Activated CD8-positive, alpha-beta memory T cell treated with anti-CD3 and anti-CD28 coated beads, Interleukin-2, amount 50 U/mL, for 1 hour (primary cell): ENCODE data around the gene OR6X1.
A peak's percentile ranks its signal among the peaks of the same experiment; 100 is the strongest.
"Not testable (repeated sequence)": the region's sequence is repeated elsewhere in the genome, so short reads cannot be mapped to it uniquely, and the experiment has no call there.

Source experiments
- DNase-seq: peaks from one replicate; pipeline ENCODE4 v3.0.0-alpha.2; 2020; ENCODE audit errors: extremely low read depth

Gene OR6X1

DNA sequence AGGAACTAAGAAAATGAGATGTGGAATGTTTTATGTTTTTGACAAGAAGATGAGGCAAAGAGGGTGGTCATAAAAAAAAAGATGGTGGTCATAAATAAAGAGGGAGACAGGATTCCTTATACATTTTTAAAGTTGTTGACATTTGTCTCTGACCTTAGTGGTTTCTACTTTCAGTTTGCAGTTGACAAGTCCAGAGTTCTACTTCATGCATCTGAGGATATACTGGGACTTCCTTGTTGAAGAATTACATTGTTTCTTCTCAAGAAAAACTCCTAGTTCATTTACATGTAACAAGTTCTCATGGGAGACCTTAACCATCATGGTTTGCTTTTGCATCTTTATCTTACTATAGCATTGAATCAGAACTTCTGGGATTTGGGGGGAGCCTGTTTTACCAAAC, 1.2 kb downstream of the OR6X1 start:
- no peak for DNase-seq

DNA sequence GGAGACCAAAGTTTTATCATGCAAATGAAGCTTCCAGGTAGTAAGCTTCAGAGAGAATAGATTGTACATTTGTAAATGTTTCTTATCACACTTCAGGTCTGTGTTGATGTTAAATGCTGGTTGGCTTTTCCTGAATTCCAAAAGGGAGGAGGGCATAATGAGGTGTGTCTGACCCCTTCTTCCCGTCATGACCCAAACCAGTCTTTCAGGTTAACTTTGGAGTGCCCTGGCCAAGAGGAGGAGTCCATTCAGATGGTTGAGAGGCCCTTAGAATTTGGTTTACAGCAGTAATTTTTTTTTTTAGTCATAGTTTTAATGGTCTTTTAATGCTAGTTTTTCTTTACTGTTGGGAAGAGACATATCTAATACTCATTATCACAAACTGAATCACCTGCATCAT, 2.5 kb downstream of the OR6X1 start:
- no peak for DNase-seq

DNA sequence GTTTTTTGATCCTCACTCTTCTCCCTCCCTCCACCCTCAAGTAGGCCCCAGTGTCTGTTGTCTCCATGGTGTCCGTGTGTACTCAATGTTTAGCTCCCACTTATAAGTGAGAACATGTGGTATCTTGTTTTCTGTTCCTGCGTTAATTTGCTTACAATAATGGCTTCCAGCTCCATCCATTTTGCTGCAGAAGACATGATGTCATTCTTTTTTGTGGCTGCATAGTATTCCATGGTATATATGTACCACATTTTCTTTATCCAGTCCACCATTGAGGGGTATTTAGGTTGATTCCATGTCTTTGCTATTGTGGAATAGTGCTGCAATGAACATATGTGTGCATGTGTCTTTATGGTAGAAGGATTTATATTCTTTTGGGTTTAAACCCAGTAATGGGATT, 6.0 kb downstream of the OR6X1 start:
- DNase-seq, result not testable (repeated sequence)

DNA sequence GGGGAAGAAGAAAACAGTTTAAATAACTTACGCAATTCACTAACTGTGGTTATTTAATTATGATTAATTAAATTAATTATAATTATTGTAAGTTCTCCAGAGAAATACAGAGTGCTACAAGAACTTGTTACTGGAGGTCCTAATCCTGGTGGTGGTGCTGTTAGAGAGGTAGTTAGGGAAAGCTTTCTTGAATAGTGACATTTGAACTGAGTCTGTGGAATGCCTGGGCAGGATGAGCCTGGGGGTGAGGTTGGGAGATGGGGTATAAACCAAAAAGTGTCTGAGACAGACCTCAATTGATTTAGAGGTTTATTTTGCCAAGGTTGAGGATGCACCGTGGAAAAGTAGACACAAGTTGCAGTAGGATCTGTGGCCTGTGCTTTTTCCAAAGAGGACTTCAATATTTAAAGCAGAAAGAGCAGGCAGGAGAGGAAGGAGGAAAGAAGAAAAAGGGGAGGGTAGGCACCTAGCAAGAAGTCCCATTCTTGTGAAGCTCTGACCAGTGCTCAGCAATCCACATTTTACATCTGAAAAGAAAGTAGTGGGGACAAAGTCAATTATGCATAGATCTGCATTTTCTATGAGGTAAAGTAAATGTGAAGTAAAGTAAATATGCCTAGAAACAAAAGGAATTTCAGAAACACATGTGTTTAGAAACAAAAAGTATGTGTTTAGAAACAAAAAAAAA, 8.4 kb downstream of the OR6X1 start:
- DNase-seq, result no peak

DNA sequence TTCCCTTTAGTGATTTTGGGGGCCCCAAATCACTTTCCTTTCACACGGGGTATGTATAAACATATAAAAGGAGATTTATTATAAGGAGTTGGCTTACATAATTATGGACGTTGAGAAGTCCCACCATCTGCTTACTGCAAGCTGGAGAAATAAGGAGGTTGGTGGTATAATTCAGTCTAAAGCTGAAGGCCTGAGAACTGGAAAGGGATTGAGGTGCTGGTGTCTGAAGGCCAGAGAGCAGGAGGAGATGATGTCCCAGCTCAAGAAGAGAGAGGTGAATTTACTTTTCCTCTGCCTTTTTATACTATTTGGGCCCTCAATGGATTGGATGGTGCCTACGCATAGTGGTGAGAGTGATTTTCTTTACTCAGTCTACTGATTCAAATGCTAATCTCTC, 11.6 kb downstream of the OR6X1 start:
- DNase-seq, result no peak

DNA sequence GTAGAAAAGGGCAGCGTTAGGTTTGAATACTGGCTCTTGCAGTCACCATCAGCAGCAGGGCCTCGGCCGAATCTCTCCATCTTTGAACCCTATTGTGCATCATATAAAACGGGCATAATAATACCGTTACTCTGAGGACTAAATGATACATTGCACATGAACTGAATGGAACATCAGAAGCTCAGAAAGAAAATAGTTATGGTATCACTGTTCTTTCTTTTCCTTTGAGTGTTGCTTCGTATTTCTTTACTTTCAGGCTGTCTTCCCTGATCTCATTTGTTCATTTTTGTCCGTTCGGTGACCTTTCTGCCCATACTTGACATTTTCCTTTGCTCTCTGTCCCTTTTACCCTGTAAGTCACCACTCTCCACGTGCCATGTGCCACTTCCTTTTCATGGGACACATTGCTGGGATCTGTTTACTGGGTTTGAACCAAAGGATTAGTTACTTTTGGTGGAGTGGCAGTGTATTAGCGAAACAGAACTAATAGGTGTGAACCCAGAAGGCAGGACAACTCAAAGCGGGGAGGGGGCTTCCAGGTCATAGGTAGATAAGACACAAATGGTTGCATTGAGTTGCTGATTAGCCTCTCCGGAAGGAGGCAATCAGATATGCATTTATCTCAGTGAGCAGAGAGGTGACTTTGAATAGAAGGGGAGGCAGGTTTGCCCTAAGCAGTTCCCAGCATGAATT, 12.1 kb downstream of the OR6X1 start:
- DNase-seq, result no peak

DNA sequence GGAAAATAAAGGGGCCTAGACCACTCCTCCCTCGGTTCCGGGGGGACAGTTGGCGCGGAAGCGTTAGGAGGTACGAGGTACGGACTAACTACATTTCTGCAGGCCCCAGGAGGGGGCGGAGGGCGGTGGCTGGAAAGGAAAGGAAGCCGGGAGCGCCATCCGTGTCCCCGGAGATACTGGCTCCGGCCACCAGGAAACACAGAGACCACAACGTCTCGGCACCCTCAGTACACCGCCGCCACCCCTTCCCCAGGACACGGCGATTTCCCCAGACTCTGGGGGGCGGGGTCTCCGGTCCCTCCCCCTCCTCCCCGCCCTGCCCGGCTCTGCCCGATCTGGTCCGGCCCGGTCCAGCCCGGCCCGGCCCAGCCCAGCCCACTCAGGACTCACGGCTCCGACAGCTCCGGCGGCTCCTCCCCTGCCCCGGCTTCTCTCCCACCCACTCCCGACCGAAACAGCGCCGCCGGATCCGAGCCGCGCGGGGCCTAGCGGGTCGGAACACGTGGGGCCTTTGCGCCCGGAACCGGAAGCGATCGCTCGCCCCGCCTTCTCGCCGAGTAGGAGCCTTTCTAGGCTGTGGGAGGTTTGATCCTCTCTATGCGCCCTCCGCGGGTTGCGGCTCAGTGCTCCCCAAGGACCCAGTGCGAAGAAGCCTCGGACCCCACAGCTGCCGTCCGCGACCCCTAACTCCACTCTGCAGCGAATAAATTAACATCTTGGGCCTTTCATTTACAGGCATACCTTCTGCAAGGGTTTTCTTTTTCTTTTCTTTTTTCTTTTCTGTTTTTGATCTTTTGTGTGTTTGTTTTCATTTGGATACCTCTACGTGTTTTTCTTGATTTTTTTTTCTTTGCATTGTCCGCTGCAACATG, 12.9 kb downstream of the OR6X1 start, which contains the start of gene ZNF202:
Gene ZNF202 (minus strand): TSS at position 502 of the 872 bp plus-strand sequence. CDS start 10,772 bp downstream, outside the sequence.
- DNase-seq, result peak; percentile 66

DNA sequence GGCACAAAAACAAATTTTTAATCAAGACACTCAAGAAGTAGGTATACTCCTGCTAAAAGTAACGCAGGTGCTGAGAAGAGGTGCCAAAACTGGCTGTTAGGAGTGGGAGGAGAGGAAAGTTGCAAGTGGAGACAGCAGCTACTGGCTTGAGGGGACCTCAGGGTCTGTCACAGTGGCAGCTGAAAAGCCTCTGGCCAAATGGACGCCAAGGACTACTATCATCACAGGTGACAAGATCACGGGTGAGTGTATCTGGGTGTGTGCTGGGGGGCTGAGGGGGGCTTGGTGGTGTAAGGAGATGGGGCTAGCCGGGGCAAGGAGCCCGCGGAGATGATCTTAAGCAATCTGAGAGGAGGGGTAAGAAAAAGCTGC, 13.5 kb downstream of the OR6X1 start:
- no peak for DNase-seq

DNA sequence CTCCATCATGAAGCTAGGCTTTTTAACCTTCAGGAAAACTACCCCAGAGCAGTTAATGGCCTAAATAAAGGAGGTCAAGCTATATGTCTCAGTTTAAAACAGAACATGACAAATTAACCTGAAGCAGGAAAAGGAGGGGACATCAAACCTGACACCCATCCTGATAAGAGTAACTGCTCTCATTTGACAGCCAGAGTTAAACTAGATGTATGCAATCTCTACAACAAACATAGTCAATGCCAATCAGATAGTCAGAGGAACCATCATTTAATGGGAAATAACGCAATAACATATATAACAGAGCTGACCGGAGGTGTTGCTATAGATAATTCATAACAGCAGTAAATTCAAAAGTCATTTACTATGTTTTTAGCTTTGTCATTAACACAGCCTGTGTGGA, 15.9 kb downstream of the OR6X1 start:
- DNase-seq, result no peak

DNA sequence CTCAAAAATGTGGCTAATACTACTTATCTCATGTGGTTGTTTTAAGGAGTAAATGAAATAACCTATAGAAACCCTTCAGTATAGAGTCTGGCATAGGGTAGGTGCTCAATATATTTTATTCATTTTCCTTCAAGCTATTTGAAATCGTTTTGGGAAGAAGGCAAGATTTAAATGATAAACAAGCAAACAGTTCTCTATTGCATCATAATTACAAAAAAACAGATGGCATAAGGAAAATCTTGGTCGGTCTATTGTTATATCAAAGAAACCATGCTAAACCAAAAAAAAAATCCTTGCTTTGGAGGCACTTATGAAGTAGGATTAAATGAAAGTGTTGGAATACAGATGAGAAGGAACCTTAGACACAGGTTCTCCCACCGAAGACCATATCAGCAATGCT, 17.5 kb downstream of the OR6X1 start:
- DNase-seq, result no peak

DNA sequence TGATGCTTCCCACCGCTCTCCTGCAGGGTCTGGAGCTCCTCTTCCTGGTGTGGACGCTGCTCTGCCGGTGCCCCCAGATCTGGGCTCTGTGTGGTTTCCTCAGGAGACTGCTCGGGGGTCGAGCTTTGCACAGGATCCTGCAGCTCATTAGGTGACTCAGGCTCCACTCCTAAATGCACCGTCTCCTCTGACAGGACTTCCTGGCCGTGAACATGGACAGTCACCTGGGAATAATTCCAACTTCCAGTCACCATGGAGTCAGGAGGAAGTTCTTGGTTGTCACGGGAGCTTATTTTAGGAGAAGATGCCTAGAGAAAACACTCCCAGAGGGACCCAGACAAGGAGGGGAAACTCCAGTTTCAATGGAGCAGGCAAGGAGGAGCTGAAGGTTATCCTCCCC, 24.7 kb downstream of the OR6X1 start:
- no peak for DNase-seq

DNA sequence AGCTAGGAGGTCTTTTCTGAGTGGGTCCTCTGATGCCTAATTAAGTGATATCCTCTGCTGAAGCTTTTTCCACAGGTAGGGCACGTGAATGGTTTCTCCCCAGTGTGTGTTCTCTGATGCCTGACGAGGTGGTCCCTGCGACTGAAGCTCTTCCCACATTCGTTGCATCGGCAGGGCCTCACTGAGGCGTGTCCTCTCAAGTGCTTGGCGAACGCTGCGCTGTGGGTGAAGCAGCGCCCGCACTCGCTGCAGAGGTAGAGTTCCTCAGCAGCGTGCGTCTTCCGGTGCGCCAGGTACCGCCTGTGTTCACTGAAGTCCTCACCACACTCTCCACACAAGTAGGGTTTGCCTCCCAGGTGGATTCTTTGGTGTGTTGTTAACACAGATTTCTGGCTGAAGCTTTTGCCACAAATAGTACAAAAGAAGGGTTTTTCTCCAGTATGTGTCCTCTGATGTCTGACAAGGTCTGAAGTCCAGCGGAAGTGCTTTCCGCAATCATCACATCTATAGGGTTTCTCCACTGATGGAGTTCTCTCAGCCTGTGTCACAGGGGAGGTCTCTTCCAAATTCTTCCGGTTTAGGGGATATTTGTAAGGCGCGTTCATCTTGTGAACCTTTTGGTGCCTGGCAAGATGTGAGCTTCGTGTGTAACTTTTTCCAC, 28.2 kb downstream of the OR6X1 start:
- no peak for DNase-seq

DNA sequence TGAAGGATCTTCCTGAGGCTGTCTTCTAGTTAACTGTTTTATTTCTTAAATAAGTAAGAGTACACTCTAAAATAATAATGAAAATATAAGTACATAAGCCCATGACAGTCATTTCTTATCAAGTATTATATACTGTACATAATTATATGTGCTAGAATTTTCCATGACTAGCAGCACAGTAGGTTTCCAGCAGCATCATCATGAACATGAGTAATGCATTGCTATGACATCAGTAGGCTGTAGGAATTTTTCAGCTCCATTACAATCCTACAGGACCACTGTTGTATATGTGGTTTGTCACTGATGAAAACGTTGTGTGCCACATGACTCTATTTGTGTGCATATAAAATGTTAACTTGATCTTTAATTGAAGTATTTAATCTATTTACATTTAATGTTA, 34.9 kb downstream of the OR6X1 start:
- DNase-seq, result no peak

DNA sequence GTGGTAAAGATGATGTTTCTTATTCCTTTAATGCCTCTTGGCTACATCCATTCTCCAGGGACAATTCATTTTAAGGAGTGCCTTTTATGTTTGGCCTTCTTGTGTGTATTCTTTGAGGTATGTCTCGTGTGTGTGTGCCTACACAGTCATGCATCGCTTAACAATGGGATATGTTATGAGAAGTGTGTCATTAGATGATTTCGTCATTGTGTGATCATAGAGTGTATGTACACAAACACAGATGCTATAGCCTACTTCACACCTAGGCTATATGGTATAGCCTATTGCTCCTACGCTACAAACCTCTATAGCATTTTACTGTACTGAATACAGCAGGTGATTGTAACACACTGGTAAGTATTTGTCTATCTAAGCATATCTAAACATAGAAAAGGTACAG, 35.8 kb downstream of the OR6X1 start:
- no peak for DNase-seq

DNA sequence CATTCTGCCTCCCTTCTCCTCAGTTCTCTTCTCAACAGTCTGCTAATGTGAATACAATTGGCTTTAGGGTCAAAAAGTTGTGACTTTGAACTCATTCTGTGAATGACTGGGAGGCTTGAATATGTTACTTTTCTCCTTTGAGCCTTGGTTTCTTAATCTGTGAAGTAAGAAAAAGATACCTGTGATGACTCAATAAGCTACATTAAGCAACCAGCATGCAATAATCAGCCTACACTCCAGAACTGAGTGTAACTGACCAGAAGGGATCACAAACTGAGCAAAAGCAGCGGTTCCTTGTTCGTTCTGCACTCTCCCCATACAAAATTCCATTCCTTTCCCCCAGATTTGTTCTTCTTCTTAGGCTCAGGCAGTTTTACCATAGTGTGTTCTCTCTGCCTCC, 36.3 kb downstream of the OR6X1 start:
- DNase-seq, result no peak

DNA sequence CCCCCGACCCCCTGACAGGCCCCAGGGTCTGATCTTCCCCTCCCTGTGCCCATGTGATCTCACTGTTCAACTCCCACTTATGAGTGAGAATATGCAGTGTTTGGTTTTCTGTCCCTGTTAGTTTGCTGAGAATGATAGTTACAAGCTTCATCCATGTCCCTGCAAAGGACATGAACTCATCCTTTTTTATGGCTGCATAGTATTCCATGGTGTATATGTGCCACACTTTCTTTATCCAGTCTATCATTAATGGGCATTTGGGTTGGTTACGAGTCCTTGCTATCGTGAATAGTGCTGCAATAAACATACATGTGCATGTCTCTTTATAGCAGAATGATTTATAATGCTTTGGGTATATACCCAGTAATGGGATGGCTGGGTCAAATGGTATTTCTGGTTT, 41.7 kb downstream of the OR6X1 start:
- DNase-seq, result not testable (repeated sequence)

DNA sequence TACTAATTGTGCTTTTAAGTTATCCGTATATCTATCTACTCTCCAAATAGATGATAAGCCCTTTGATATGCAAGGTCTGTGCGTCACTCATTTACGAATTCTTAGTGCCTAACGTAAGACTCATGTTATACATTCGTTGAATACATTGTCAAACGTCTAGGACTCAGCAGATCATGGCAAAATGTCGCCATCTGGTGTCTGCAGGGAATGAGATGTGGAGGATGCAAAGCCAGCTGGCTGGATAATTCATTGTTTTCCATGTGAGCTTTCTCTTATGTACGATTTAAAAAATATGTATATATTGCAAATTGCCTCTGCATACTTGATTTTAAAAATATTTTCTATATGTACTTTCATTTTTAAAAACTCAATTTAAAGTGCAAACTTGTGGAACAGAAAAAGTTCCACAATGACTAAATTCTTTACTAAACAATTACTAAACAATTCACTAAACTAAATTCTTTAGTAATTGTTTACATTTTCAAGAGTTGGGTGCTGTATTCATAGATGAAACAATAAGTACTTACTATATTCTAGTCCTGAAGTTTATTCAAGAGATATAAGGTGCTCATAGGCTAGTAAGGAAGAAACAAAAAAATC, 46.6 kb downstream of the OR6X1 start:
- DNase-seq, result peak; percentile 12

DNA sequence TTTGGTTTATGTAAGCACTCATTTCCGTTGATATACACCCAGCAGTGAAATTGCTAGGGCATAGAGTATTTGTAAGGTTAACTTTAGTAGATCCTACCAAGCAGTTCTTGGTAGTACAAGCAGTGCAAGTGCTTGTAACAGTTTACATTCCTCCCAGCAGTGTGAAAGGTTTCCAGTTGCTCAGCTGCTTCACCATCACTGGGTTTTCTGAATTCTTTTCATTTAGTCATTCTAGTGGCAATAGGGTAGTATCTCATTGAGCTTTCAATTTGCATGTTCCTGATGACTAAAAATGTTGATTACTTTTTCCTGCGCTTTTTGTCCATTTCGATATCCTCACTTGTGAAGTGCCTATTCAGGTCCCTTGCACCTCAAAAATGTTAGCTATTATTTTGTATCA, 47.1 kb downstream of the OR6X1 start:
- no peak for DNase-seq

DNA sequence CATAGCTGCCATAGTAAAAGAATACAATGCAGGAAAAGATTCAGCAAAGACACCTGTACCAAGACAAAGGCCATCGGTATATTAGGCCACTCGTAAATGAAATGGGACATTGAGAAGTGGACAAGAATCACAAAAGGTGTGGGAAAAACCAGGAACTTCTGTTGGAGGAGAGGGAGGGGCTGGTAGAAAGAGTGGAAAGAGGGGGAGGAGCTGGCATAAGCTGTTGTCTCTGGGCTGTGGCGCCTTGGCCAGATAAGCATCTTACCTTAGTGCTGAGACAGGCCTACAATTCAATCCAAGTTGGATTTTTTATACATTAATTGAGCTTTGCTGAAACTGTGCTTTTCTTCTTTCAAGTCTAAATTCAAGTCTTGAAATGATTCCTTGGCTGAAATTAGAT, 50.0 kb downstream of the OR6X1 start:
- DNase-seq, result no peak
